Measurements from ENCODE around the gene PCDH15.
"Not testable (repeated sequence)": the region's sequence is repeated elsewhere in the genome, so short reads cannot be mapped to it uniquely, and the experiment has no call there.

PCDH15 gene

DNA sequence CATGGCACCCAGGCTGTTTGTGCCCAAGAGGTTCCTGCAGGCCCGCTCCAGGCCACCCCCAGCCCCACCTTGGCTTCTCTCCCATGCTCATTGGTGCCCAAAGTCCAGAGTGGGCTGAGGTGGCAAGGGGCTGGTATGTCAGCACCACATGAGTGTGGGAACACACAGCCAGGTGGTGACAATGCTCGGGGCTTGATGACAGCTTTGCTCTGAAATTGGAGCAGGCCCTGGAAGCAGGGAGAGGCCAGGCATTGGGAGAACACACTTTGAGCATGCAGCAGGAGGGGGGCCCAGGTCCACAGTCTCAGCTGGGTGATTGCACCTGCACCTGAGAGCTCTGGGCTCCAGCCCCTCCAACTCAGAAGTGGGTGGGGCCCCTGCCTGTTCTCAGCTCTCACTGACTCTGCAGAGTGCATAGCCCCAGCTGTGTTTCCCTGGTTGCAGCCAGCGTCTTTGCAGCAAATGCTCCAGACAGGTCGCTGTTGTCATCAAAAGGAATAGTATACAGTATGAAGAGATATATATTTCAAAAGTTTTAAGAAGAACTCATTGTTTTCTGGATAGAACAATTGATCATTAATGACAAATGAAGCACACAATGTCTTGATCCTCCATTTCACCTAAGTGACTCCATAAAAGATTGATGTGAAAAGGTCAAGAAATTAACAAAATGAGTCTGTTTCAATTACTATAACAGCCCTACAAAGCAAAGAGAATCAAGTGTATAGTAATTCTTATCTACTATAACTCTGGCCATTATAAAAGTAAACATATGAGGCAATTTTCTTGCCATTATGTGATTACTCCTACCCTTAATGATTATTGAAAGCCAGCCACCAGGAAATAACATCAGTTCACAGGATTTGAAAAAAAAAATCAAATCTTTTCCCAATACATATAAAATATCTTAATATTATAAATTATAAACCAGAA lies 848.1 kb downstream of the PCDH15 start:
- DNase-seq = no peak

DNA sequence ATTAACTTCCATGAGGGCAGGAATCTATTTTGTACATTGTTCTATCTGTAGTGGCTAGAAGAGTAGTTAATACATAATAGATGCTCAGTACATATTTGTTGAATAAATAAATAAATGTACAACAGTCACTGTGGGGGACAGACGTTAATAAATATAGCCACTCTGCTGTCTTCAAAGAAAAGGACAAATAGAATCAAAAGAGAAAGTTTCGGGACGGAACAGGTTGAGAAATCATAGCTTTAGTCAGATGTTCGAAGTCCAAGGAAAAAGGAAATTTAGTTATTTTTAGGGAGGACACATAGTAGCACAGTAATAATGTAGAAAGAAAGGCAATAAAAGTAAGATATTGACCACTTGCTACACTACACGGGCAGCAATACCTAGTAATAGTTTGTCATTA lies 861.4 kb downstream of the PCDH15 start:
- DNase-seq = no peak

- no peak for DNase-seq
These were observed 870.4 kb downstream of the PCDH15 start for GRCh38 chr10:53930648-53931047.

GRCh38 chr10:53924051-53924700 lies 876.9 kb downstream of the PCDH15 start:
- DNase-seq = not testable (repeated sequence)

DNA sequence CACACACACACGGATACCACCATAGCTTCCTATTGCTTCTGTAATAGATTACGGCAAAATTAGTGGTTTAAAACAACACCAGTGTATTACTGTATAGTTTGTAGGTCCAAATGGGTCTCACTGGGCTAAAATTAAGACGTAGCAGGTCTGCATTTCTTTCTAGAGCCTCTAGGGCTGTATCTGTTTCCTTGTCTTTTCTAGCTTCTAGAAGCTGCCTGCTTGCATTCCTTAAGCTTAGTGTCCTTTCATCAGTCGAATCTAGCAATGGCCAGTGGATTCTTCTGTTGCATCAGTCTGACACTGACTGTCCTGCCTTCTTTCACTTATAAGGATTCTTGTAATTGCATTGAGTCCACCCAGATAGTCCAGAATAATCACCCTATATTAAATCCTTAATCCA lies 882.3 kb downstream of the PCDH15 start:
- no peak for DNase-seq

- DNase-seq = no peak
These were observed 891.2 kb downstream of the PCDH15 start for GRCh38 chr10:53909791-53910190.

DNA sequence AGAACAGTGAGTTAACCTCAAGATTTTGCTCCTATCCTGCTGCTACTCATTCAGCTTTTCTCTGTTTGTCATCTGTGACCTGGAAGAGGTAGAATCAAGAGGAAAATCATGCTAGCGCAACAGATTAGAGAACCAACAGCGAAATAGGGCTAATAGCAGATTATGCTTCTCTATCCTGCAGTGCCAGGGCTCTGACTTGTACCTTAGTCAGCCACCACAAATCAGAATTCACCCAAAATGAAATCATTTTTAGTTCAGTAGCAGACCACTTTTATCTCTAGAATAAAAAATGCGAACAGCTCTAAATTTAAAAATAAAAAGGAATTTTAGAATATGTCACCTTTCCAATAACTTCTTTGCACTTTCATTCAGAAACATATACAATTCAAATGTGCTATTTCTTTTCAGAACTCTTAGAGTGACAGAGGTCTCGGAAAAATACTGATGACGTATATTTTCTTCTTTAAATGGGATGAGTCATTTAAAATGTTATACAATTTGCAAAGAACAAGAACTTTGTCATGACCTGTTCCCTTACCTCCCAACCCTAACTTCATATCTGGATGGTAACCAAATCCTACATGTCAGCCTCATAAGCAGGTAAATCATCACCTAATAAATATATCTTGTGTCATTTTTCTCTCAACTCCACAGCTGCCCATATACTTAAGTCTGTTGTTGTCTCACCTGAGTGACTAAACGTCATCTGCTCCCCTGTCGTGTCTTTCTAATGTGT lies 896.4 kb downstream of the PCDH15 start:
- DNase-seq = no peak

GRCh38 chr10:53903756-53904155 lies 897.3 kb downstream of the PCDH15 start:
- no peak for DNase-seq

DNA sequence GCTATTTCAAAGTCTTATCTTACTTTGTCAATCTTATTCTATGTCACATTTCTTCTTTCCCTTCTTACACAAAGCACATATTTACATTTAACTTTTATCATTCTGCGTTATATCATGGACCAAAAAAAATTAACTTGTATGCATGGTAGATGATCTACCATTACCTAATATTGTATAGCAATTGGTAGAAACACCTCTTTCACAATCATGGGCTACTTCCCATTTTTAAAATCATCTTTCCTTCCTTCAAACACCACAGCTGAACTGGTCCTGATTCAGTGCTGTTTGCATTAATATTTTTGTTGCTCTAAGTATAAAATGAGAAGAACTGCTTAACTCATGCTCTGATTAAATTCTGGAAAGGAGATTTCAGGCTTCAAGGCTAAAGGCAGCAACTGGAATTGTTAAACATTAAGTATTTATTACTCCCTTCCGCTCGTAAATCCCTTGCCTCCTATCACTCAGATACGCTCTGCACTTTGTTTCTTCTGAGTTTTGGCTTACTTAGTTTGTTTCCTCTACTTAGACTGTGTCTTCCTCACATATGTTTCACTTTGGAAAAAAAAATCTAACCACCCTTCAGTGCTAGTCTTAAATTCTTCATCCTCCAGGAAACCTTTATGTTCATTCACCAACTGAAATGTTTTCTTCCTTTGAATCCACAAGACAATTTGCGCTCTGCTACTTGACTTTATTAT lies 901.4 kb downstream of the PCDH15 start:
- no peak for DNase-seq

- DNase-seq = no peak
These were observed 902.5 kb downstream of the PCDH15 start for GRCh38 chr10:53898532-53898931.

- DNase-seq = no peak
These were observed 906.9 kb downstream of the PCDH15 start for GRCh38 chr10:53894145-53894544.

DNA sequence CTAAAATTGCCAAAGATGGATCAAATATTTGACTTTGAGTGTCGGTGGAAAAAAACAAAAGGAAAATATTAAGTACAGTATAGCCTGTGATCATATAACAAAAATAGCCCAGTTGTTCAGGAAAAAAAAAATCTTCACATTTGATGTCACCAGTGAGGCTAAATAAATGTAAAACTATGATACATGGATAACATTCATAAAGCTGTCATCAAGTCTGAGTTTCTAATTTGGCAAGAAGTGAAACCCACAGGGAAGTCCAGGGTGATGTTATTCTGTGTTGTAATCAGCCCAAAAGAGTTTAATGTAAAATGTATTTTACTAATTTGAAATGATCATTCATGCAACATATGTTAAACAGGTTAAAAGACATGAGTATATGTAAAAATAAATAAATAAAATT lies 908.0 kb downstream of the PCDH15 start:
- DNase-seq = no peak

GRCh38 chr10:53886325-53887300 lies 914.4 kb downstream of the PCDH15 start:
- DNase-seq = no peak

DNA sequence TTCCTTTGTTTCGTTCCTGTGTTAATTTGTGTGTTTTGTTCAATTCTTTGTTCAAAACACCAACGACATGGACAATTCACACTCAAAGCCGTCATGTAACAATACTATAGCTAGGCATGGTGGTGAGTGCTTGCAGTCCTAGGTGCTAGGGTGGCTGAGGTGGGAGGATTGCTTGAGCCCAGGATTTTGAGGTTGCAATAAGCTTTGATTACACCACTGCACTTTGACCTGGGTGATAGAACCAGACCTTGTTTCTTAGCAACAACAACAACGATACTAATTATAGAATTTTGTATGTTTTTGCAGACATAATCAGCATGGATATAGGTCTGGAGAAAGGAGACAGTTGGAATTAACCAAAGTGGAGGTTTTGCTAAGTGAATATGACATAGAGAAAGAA lies 936.2 kb downstream of the PCDH15 start:
- no peak for DNase-seq

DNA sequence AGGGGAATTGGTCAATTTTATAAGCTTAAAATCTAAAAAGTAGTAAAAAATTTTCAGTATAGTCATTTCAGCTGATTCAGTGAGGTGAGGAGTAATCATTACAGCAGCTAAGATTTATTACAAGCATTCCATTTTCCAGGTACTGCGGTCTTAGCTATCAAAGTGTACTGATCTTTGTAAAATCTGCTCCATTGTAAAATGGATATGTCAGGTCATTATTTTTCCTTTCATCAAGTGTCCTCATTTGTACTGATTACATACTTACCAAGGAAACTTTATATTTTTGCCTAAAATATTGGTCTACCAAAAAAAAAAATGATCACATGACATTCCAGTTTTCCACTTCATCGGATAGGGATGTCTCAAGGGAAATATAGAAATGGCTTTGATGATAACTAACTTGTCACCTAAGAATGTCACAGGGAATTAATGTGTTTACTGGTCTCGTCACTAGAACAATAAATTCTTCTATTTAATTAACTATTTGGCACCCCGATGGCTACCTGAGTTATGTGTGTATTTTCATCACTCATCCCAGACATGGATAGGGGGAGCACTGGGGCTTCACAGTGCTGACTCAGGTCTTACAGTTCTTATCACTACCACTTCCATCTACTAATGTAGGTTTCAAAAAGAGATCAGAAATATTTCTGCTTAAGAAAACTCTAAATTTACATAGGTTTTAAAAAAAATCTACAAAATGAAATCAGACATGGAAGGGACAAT lies 948.4 kb downstream of the PCDH15 start:
- DNase-seq = no peak

DNA sequence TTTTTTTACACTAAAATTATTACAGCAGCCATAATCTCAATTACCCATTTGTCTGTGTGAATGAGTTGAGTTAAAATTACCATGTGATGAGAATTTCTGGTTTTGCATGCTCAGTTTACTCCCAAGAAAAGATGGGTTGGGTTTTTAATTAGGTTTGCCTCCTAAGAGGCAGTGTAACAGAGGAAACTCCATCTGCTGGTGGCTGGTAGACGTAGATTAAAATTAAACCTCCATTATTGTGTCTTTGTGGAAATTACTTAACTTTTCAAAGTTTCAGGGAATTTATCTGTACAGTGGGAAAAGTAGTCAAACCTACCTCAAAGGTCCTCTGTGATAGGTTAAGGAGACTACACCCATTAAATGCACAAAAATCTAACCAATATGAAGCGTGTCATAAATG lies 954.2 kb downstream of the PCDH15 start:
- DNase-seq = no peak

GRCh38 chr10:53843736-53844362 lies 957.2 kb downstream of the PCDH15 start:
- no peak for DNase-seq

GRCh38 chr10:53841483-53842145 lies 959.4 kb downstream of the PCDH15 start:
- no peak for DNase-seq

- DNase-seq = no peak
These were observed 960.4 kb downstream of the PCDH15 start for GRCh38 chr10:53840653-53841052.
